ENCODE results near the gene GAD2. TPM values are rescaled to one million over a fixed set of nuclear protein-coding genes. Genes with fewer than 3 reads are reported as not detected.
A peak's percentile ranks its signal among the peaks of the same experiment; 100 is the strongest.

Gene GAD2
- total and polyA plus RNA-seq, 2 donors from 2014 or later, result not detected

- Histone ChIP-seq H3K27me3 (ENCODE audit: control insufficient read depth, insufficient read depth, low read length) (peaks cover 53% of the 10 kb centered on the region), H3K36me3 (ENCODE audit: control insufficient read depth in 2 of 3, insufficient read depth in 3 of 3, low read length in 3 of 3) (no peaks in the 10 kb centered on the region), H3K9me3 (ENCODE audit: control insufficient read depth in 2 of 3, insufficient read depth in 1 of 3, low read length in 3 of 3) (no peaks in the 10 kb centered on the region), H3K4me3 (ENCODE audit: low read length in 3 of 3) (no peak overlapping the region), H3K9ac (ENCODE audit: low read length in 3 of 3) (no peak overlapping the region), H3K4me1 (ENCODE audit: control insufficient read depth in 2 of 3, insufficient read depth in 2 of 3, low read depth in 1 of 3, low read length in 3 of 3) (peaks cover 0 to 4% (median 0%) of the 10 kb centered on the region in 3 donors), H3K27ac (ENCODE audit: low read depth in 2 of 2, low read length in 2 of 2) (no peak overlapping the region)
- intact Hi-C loops (cut with DNase I), result no loop called here
- DNase-seq (peak in 2 of 5 donors; percentile 32 to 46), FAIRE-seq (no peak)
- TF ChIP-seq, protein P1, sequence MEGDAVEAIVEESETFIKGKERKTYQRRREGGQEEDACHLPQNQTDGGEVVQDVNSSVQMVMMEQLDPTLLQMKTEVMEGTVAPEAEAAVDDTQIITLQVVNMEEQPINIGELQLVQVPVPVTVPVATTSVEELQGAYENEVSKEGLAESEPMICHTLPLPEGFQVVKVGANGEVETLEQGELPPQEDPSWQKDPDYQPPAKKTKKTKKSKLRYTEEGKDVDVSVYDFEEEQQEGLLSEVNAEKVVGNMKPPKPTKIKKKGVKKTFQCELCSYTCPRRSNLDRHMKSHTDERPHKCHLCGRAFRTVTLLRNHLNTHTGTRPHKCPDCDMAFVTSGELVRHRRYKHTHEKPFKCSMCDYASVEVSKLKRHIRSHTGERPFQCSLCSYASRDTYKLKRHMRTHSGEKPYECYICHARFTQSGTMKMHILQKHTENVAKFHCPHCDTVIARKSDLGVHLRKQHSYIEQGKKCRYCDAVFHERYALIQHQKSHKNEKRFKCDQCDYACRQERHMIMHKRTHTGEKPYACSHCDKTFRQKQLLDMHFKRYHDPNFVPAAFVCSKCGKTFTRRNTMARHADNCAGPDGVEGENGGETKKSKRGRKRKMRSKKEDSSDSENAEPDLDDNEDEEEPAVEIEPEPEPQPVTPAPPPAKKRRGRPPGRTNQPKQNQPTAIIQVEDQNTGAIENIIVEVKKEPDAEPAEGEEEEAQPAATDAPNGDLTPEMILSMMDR (IDR thresholded peaks at IDR 0.05; ENCODE audit: borderline replicate concordance, extremely low read depth, insufficient read depth), result no peak
Measured at GRCh38 chr10:26214551-26215395, 1.8 kb upstream of the GAD2 start.

DNA sequence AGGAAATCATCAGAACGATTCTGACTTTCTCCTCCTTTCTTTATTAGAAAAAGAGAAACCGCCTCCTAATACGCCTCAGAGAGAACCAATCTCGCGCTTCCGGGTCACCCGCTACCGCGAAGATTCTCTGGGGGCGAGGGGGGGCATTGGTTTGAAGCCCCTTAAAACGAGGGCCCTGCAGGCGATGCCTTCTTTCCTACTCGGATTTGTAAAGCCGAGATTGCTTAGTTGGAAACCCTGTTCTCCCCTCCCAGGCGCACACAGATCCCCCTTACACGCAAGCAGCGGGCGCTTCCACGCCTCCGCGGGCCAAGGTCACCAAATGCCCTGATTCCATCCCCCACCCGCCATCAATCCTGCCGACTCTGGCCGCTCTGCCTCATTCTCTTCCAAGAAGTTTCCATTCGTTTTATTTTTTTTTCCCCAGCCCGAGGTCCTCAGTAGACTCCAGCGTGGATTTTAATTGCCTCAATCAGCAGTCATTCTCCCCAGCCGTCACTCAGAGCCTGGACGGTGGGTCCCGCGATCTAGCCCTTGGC is 1.1 kb upstream of the GAD2 start:
- Histone ChIP-seq H3K9me3 (ENCODE audit: control insufficient read depth in 2 of 3, insufficient read depth in 1 of 3, low read length in 3 of 3) (no peaks in the 10 kb centered on the region), H3K27ac (ENCODE audit: low read depth in 2 of 2, low read length in 2 of 2) (no peak overlapping the region), H3K27me3 (ENCODE audit: control insufficient read depth, insufficient read depth, low read length) (peaks cover 60% of the 10 kb centered on the region), H3K36me3 (ENCODE audit: control insufficient read depth in 2 of 3, insufficient read depth in 3 of 3, low read length in 3 of 3) (no peaks in the 10 kb centered on the region), H3K4me3 (ENCODE audit: low read length in 3 of 3) (no peak overlapping the region), H3K9ac (ENCODE audit: low read length in 3 of 3) (no peak overlapping the region), H3K4me1 (ENCODE audit: control insufficient read depth in 2 of 3, insufficient read depth in 2 of 3, low read depth in 1 of 3, low read length in 3 of 3) (peaks cover 0 to 4% (median 0%) of the 10 kb centered on the region in 3 donors)
- no peak for FAIRE-seq
- intact Hi-C loops (cut with DNase I), result no loop called here
- TF ChIP-seq, protein P1 (IDR thresholded peaks at IDR 0.05; ENCODE audit: borderline replicate concordance, extremely low read depth, insufficient read depth), result no peak
- peak in 2 of 5 donors; percentile 21 to 24 for DNase-seq

DNA sequence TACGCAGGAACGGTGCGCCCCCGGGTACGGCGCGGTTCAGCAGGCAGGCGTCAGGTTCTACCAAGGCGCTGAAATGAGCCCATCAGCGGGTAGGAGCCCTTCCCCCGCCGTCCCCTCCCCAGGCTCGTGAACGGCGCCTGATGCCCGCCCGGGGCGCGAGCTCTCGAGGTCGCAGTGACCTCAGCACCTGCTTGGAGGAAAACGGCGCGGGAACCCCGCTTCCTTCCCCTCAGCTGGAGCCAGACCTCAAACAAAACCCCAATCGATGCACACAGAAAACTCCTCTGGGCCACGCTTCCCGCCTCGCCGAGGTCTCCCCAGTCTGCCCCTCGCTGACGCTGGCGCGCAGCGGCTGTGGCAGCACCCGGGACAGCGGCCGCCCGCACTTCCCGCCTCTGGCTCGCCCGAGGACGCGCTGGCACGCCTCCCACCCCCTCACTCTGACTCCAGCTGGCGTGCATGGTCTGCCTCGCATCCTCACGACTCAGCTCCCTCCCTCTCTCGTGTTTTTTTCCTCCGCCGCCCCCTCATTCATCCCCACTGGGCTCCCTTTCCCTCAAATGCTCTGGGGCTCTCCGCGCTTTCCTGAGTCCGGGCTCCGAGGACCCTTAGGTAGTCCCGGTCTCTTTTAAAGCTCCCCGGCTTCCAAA is 514 bp upstream of the GAD2 start:
- peak; percentile 60 to 89 (median 86) for DNase-seq
- Histone ChIP-seq H3K9ac (ENCODE audit: low read length in 3 of 3) (no peak overlapping the region), H3K36me3 (ENCODE audit: control insufficient read depth in 2 of 3, insufficient read depth in 3 of 3, low read length in 3 of 3) (no peaks in the 10 kb centered on the region), H3K27ac (ENCODE audit: low read depth in 2 of 2, low read length in 2 of 2) (no peak overlapping the region), H3K4me1 (ENCODE audit: control insufficient read depth in 2 of 3, insufficient read depth in 2 of 3, low read depth in 1 of 3, low read length in 3 of 3) (peaks cover 0 to 4% (median 0%) of the 10 kb centered on the region in 3 donors), H3K4me3 (ENCODE audit: low read length in 3 of 3) (no peak overlapping the region), H3K9me3 (ENCODE audit: control insufficient read depth in 2 of 3, insufficient read depth in 1 of 3, low read length in 3 of 3) (no peaks in the 10 kb centered on the region), H3K27me3 (ENCODE audit: control insufficient read depth, insufficient read depth, low read length) (peaks cover 63% of the 10 kb centered on the region)
- FAIRE-seq, result no peak
- intact Hi-C loops (cut with DNase I), result no loop called here
- TF ChIP-seq, protein P1 (IDR thresholded peaks at IDR 0.05; ENCODE audit: borderline replicate concordance, extremely low read depth, insufficient read depth), result no peak

All from kidney (tissue), 14 donors.